Measurements from ENCODE around the gene RAPSN. TPM values are rescaled to one million over a fixed set of nuclear protein-coding genes. Genes with fewer than 3 reads are reported as not detected.

Gene RAPSN
- total and polyA plus RNA-seq, 2 experiments from 2014 or later = 0.17 to 0.23 TPM

DNA sequence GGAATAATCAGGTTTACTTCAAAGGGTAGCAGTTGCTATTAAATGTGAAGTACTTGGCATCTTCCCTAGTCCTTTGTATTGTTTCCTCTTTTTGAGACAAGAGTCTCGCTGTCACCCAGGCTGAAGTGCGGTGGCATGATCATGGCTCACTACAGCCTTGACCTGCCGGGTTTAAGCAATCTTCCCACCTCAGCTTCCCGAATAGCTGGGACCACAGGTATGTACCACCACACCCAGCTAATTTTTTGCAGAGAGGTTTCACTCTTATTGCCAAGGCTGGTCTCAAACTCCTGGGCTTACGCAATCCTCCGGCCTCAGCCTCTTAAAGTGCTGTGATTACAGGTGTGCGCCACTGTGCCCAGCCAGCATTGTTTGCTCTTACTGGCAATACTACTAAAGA, 36.2 kb upstream of the RAPSN start:
- Histone ChIP-seq H3K9me2 (ENCODE audit: insufficient read depth) (no peaks in the 10 kb centered on the region), H3K27me3 (ENCODE audit: insufficient read depth) (no peaks in the 10 kb centered on the region), H2AFZ (no peak overlapping the region), H3K79me2 (replicated peaks; ENCODE audit: insufficient read depth) (peaks cover 52% of the 10 kb centered on the region), H4K20me1 (replicated peaks; ENCODE audit: insufficient read depth) (peaks cover 38% of the 10 kb centered on the region), H3F3A (replicated peaks; ENCODE audit: low read depth) (peaks cover 34% of the 10 kb centered on the region; the same call in 1 of the 2 replicates), H3K4me1 (ENCODE audit: insufficient read depth) (no peaks in the 10 kb centered on the region), H3K36me3 (ENCODE audit: insufficient read depth) (peaks cover 80% of the 10 kb centered on the region), H3K4me2 (no peak overlapping the region), H3K4me3 (no peak overlapping the region), H3K27ac (ENCODE audit: low read depth) (no peak overlapping the region)
- no peaks in the 10 kb centered on the region for H3K9me3 Mint-ChIP-seq
- no peak for DNase-seq (ENCODE audit: low spot score)
- no peak for ATAC-seq
- H3K27ac Mint-ChIP-seq = no peak overlapping the region
- H3K4me3 Mint-ChIP-seq = no peak overlapping the region
- TF ChIP-seq EZH2 (IDR thresholded peaks at IDR 0.05; ENCODE audit: low read depth, unreplicated experiment) = no peak
- no peak for TF ChIP-seq ZNF114 (CRISPR knock-in tag; IDR thresholded peaks at IDR 0.05)
- TF ChIP-seq JUNB (IDR thresholded peaks at IDR 0.05; ENCODE audit: unreplicated experiment) = no peak
- TF ChIP-seq, protein P1, sequence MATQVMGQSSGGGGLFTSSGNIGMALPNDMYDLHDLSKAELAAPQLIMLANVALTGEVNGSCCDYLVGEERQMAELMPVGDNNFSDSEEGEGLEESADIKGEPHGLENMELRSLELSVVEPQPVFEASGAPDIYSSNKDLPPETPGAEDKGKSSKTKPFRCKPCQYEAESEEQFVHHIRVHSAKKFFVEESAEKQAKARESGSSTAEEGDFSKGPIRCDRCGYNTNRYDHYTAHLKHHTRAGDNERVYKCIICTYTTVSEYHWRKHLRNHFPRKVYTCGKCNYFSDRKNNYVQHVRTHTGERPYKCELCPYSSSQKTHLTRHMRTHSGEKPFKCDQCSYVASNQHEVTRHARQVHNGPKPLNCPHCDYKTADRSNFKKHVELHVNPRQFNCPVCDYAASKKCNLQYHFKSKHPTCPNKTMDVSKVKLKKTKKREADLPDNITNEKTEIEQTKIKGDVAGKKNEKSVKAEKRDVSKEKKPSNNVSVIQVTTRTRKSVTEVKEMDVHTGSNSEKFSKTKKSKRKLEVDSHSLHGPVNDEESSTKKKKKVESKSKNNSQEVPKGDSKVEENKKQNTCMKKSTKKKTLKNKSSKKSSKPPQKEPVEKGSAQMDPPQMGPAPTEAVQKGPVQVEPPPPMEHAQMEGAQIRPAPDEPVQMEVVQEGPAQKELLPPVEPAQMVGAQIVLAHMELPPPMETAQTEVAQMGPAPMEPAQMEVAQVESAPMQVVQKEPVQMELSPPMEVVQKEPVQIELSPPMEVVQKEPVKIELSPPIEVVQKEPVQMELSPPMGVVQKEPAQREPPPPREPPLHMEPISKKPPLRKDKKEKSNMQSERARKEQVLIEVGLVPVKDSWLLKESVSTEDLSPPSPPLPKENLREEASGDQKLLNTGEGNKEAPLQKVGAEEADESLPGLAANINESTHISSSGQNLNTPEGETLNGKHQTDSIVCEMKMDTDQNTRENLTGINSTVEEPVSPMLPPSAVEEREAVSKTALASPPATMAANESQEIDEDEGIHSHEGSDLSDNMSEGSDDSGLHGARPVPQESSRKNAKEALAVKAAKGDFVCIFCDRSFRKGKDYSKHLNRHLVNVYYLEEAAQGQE (IDR thresholded peaks at IDR 0.05; ENCODE audit: unreplicated experiment) = no peak
- TF ChIP-seq EZH2phosphoT487 (IDR thresholded peaks at IDR 0.05; ENCODE audit: unreplicated experiment) = no peak
- TF ChIP-seq ZNF331 (CRISPR knock-in tag; IDR thresholded peaks at IDR 0.05; ENCODE audit: low read depth) = no peak
- no peak for TF ChIP-seq CREB1 (CRISPR knock-in tag; IDR thresholded peaks at IDR 0.05; ENCODE audit: low read depth)
- TF ChIP-seq NANOG (IDR thresholded peaks at IDR 0.05; ENCODE audit: borderline replicate concordance) = no peak
- TF ChIP-seq, protein P2, sequence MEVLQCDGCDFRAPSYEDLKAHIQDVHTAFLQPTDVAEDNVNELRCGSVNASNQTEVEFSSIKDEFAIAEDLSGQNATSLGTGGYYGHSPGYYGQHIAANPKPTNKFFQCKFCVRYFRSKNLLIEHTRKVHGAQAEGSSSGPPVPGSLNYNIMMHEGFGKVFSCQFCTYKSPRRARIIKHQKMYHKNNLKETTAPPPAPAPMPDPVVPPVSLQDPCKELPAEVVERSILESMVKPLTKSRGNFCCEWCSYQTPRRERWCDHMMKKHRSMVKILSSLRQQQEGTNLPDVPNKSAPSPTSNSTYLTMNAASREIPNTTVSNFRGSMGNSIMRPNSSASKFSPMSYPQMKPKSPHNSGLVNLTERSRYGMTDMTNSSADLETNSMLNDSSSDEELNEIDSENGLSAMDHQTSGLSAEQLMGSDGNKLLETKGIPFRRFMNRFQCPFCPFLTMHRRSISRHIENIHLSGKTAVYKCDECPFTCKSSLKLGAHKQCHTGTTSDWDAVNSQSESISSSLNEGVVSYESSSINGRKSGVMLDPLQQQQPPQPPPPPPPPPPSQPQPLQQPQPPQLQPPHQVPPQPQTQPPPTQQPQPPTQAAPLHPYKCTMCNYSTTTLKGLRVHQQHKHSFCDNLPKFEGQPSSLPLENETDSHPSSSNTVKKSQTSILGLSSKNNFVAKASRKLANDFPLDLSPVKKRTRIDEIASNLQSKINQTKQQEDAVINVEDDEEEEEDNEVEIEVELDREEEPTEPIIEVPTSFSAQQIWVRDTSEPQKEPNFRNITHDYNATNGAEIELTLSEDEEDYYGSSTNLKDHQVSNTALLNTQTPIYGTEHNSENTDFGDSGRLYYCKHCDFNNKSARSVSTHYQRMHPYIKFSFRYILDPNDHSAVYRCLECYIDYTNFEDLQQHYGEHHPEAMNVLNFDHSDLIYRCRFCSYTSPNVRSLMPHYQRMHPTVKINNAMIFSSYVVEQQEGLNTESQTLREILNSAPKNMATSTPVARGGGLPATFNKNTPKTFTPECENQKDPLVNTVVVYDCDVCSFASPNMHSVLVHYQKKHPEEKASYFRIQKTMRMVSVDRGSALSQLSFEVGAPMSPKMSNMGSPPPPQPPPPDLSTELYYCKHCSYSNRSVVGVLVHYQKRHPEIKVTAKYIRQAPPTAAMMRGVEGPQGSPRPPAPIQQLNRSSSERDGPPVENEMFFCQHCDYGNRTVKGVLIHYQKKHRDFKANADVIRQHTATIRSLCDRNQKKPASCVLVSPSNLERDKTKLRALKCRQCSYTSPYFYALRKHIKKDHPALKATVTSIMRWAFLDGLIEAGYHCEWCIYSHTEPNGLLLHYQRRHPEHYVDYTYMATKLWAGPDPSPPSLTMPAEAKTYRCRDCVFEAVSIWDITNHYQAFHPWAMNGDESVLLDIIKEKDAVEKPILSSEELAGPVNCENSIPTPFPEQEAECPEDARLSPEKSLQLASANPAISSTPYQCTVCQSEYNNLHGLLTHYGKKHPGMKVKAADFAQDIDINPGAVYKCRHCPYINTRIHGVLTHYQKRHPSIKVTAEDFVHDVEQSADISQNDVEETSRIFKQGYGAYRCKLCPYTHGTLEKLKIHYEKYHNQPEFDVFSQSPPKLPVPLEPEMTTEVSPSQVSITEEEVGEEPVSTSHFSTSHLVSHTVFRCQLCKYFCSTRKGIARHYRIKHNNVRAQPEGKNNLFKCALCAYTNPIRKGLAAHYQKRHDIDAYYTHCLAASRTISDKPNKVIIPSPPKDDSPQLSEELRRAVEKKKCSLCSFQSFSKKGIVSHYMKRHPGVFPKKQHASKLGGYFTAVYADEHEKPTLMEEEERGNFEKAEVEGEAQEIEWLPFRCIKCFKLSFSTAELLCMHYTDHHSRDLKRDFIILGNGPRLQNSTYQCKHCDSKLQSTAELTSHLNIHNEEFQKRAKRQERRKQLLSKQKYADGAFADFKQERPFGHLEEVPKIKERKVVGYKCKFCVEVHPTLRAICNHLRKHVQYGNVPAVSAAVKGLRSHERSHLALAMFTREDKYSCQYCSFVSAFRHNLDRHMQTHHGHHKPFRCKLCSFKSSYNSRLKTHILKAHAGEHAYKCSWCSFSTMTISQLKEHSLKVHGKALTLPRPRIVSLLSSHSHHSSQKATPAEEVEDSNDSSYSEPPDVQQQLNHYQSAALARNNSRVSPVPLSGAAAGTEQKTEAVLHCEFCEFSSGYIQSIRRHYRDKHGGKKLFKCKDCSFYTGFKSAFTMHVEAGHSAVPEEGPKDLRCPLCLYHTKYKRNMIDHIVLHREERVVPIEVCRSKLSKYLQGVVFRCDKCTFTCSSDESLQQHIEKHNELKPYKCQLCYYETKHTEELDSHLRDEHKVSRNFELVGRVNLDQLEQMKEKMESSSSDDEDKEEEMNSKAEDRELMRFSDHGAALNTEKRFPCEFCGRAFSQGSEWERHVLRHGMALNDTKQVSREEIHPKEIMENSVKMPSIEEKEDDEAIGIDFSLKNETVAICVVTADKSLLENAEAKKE (CRISPR knock-in tag; IDR thresholded peaks at IDR 0.05) = no peak
- TF ChIP-seq, protein P3, sequence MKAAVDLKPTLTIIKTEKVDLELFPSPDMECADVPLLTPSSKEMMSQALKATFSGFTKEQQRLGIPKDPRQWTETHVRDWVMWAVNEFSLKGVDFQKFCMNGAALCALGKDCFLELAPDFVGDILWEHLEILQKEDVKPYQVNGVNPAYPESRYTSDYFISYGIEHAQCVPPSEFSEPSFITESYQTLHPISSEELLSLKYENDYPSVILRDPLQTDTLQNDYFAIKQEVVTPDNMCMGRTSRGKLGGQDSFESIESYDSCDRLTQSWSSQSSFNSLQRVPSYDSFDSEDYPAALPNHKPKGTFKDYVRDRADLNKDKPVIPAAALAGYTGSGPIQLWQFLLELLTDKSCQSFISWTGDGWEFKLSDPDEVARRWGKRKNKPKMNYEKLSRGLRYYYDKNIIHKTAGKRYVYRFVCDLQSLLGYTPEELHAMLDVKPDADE (IDR thresholded peaks at IDR 0.05) = no peak
- no peak for TF ChIP-seq CTCF (conservative IDR thresholded peaks at IDR 0.05; ENCODE audit: low read depth in 2 of 2)
- TF ChIP-seq POLR2AphosphoS5 (IDR thresholded peaks at IDR 0.05; ENCODE audit: low read depth) = no peak
- no peaks in the 10 kb centered on the region for H3K4me1 Mint-ChIP-seq
- H3K36me3 Mint-ChIP-seq (ENCODE audit: low read depth) = peaks cover 81% of the 10 kb centered on the region
- H3K27me3 Mint-ChIP-seq (ENCODE audit: insufficient read depth, low read depth, poor library complexity) = peaks cover 2% of the 10 kb centered on the region
